NB4 (cell line): ENCODE data around the gene ALG5.

Experiments
- CTCF ChIP-seq: IDR thresholded peaks from one replicate; pipeline ENCODE4 v1.5.1; 2012; ENCODE audit warnings: low read depth, low read length
- MAX ChIP-seq: IDR thresholded peaks from 2 replicates; pipeline ENCODE4 v1.6.1; 2011; ENCODE audit warnings: low read depth, low read length
- MYC ChIP-seq: IDR thresholded peaks from 2 replicates; pipeline ENCODE4 v1.6.1; 2011; ENCODE audit warnings: low read depth, low read length
- POLR2A ChIP-seq: IDR thresholded peaks from 2 replicates; pipeline ENCODE4 v1.6.1; 2011; ENCODE audit warnings: mild to moderate bottlenecking; ENCODE audit not compliant: insufficient read length; ENCODE audit errors: extremely low read depth

DNA sequence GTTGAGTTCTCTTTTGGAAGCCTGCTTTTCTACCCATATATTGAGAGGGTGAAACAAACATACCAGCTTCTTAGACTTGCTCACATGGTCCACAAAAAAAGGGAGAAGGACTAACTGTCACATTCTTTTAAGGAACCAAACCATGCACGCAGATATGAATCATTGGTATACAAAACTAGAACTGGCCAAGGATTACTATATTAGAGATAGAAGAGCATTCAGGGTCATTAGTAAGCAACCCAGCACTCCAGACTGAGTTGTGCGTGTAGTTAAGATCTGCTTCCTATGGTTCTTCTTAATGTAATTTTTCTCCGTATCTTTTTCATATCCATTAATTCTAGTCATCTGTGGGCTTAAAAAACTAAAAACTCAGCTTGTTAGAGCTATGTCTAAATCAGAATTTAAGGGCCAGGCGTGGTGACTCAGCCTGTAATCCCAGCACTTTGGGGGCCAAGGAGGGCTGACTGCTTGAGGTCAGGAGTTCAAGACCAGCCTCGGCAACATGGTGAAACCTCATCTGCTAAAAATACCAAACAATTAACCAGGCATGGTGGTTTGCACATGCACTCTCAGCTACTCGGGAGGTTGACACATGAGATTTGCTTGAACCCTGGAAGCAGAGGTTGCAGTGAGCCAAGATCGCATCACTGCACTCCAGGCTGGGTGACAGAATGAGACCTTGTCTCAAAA, 19.6 kb downstream of the ALG5 start:
- no peak for TF ChIP-seq MAX
- TF ChIP-seq CTCF = no peak
- no peak for TF ChIP-seq POLR2A
- TF ChIP-seq MYC = no peak
